PC-9 (cell line): ENCODE measurements around the gene AKAP13. TPM values are rescaled to one million over a fixed set of nuclear protein-coding genes. Genes with fewer than 3 reads are reported as not detected.

ENCODE experiments used
- BruUV-seq: library from RNA; stranded (reverse); fragments of 400-500 nt; replicated peaks from 2 replicates; lab custom pipeline; 2021; lab: Mats Ljungman, UMichigan
- CTCF ChIA-PET: fragments of 300-600 bp; sonication (Branson Sonifier 250); formaldehyde crosslinking; loops from one replicate; lab custom pipeline; 2022; ENCODE audit warnings: antibody characterized with exemption; lab: Charles Lee
- POLR2A ChIA-PET: fragments of 300-600 bp; sonication (Branson Sonifier 250); formaldehyde crosslinking; loops from one replicate; lab custom pipeline; 2022; ENCODE audit warnings: antibody characterized with exemption; ENCODE audit not compliant: unreplicated experiment; lab: Charles Lee
- DNase-seq, 2 experiments: peaks; one replicate each; pipeline versions ENCODE4 v3.0.0 to v3.0.0-alpha.2; 2015 to 2022; ENCODE audit warnings: mixed read lengths in 1 of 2
- H2AFZ ChIP-seq: fragments of 200-600 bp; sonication (generic); 2 replicates; pipeline ENCODE4 v1.8.1; 2017; ENCODE audit warnings: antibody characterized with exemption
- H3F3A ChIP-seq: fragments of 200-600 bp; sonication (generic); 2 replicates; pipeline ENCODE4 v1.8.1; 2017; ENCODE audit warnings: antibody characterized with exemption, mild to moderate bottlenecking, low read depth; ENCODE audit not compliant: insufficient read depth
- H3K27ac ChIP-seq: fragments of 200-600 bp; sonication (generic); 2 replicates; pipeline ENCODE4 v1.6.1; 2016; ENCODE audit warnings: mixed run types
- H3K27me3 ChIP-seq: fragments of 200-600 bp; sonication (generic); 2 replicates; pipeline ENCODE4 v1.6.1; 2016; ENCODE audit warnings: low read depth, mixed run types; ENCODE audit not compliant: insufficient read depth
- H3K36me3 ChIP-seq: fragments of 200-600 bp; sonication (generic); 2 replicates; pipeline ENCODE4 v1.6.1; 2016; ENCODE audit warnings: low read depth, mixed run types
- H3K4me1 ChIP-seq: fragments of 200-600 bp; sonication (generic); replicated peaks from 2 replicates; pipeline ENCODE4 v1.6.1; 2016; ENCODE audit warnings: mixed run types; ENCODE audit not compliant: insufficient read depth
- H3K4me2 ChIP-seq: fragments of 200-600 bp; sonication (generic); 2 replicates; pipeline ENCODE4 v1.6.1; 2017; ENCODE audit warnings: mixed run types
- H3K4me3 ChIP-seq: fragments of 200-600 bp; sonication (generic); 2 replicates; pipeline ENCODE4 v1.6.1; 2016; ENCODE audit warnings: mixed run types
- H3K79me2 ChIP-seq: fragments of 200-600 bp; sonication (generic); 2 replicates; pipeline ENCODE4 v1.6.1; 2017; ENCODE audit warnings: low read depth, mixed run types
- H3K9me2 ChIP-seq: fragments of 200-600 bp; sonication (generic); 2 replicates; pipeline ENCODE4 v1.8.1; 2017; ENCODE audit warnings: mild to moderate bottlenecking; ENCODE audit not compliant: insufficient read depth
- H3K9me3 ChIP-seq: fragments of 200-600 bp; sonication (generic); 2 replicates; pipeline ENCODE4 v1.8.1; 2016; ENCODE audit warnings: low read depth; ENCODE audit not compliant: insufficient read depth
- H4K20me1 ChIP-seq: fragments of 200-600 bp; sonication (generic); 2 replicates; pipeline ENCODE4 v1.8.1; 2017; ENCODE audit not compliant: insufficient read depth
- CTCF ChIP-seq: fragments of 200-600 bp; sonication (generic); conservative IDR thresholded peaks from 2 replicates; pipeline ENCODE4 v1.6.1; 2017; ENCODE audit warnings: mixed run types, antibody characterized with exemption, mild to moderate bottlenecking, moderate library complexity
- EZH2 ChIP-seq: fragments of 200-600 bp; sonication (generic); IDR thresholded peaks from 2 replicates; pipeline ENCODE4 v1.8.0; 2017; ENCODE audit warnings: antibody characterized with exemption, low read depth
- intact Hi-C: fragments of 100-400 bp; cut with micrococcal nuclease; formaldehyde crosslinking; loops from one replicate; pipeline ENCODE4 v1.10.0; 2022; ENCODE audit not compliant: unreplicated experiment
- total RNA-seq: library from RNA; stranded (reverse); gene quantifications from 2 replicates; pipeline ENCODE4 v1.2.3, GENCODE V29; 2021

AKAP13 gene
- total RNA-seq, 1 experiment from 2014 or later, result 82.5 TPM

GRCh38 chr15:85491691-85492090 is 111.3 kb downstream of the AKAP13 start:
- H3K27ac ChIP-seq, result no peak overlapping the region
- H2AFZ ChIP-seq, result no peak overlapping the region
- intact Hi-C loops, result loop anchor here (5.0 kb wide), 1 partner anchor 91 kb away; no protein-coding TSS in a partner anchor
- H3K4me2 ChIP-seq, result no peak overlapping the region
- no peaks in the 10 kb centered on the region for H3K36me3 ChIP-seq
- H3K9me3 ChIP-seq, result no peaks in the 10 kb centered on the region
- peaks cover 30% of the 10 kb centered on the region for H3K4me1 ChIP-seq
- ChIA-PET POLR2A (interaction anchor here (0.6 kb wide), 1 partner anchor 170 kb away, joined by 3 read pairs; no protein-coding TSS in a partner anchor), CTCF (no interaction called here)
- TF ChIP-seq EZH2, result no peak
- TF ChIP-seq CTCF, result no peak
- DNase-seq, result no peak
- H3K79me2 ChIP-seq, result peaks cover 79% of the 10 kb centered on the region
- H3K4me3 ChIP-seq, result no peak overlapping the region
- H3F3A ChIP-seq, result peaks cover 35% of the 10 kb centered on the region
- no TSS peak for BruUV-seq
- no peaks in the 10 kb centered on the region for H4K20me1 ChIP-seq
- no peaks in the 10 kb centered on the region for H3K9me2 ChIP-seq
- no peaks in the 10 kb centered on the region for H3K27me3 ChIP-seq

DNA sequence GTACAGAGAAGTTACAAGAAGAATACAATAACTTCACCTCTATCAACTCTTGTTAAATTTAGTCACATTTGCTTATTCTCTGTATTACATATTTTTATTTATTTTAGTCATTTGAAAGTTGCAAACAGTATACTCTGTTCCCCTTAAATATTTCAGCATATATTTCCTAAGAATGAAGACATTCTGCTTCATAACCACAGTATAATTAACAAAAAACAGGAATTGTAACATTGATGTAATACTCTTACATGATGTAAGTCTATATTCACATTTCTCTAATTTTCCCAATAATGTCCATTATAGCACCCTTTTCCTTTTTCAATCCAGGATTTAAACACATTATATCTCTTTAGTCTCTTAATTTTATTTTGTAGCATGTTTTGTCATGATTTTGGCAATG is 112.0 kb downstream of the AKAP13 start:
- no peak overlapping the region for H3K4me3 ChIP-seq
- no peaks in the 10 kb centered on the region for H3K9me3 ChIP-seq
- POLR2A ChIA-PET, result no interaction called here
- CTCF ChIA-PET, result no interaction called here
- H3K27ac ChIP-seq, result peak overlapping the region; percentile 33; the same call in 1 of the 2 replicates
- DNase-seq, result no peak
- no peaks in the 10 kb centered on the region for H3K27me3 ChIP-seq
- no peaks in the 10 kb centered on the region for H3K36me3 ChIP-seq
- intact Hi-C loops, result loop anchor here (5.0 kb wide), 1 partner anchor 90 kb away; no protein-coding TSS in a partner anchor
- H3K9me2 ChIP-seq, result no peaks in the 10 kb centered on the region
- no TSS peak for BruUV-seq
- H2AFZ ChIP-seq, result no peak overlapping the region
- H4K20me1 ChIP-seq, result no peaks in the 10 kb centered on the region
- H3K4me2 ChIP-seq, result no peak overlapping the region
- H3K79me2 ChIP-seq, result peaks cover 79% of the 10 kb centered on the region
- peaks cover 30% of the 10 kb centered on the region for H3K4me1 ChIP-seq
- TF ChIP-seq EZH2 (no peak), CTCF (no peak)
- peaks cover 35% of the 10 kb centered on the region for H3F3A ChIP-seq

- no peak for TF ChIP-seq CTCF
- TF ChIP-seq EZH2, result no peak
- Histone ChIP-seq H3K27ac (peak overlapping the region; percentile 84), H3K9me2 (no peaks in the 10 kb centered on the region), H3K4me2 (0 out of 2 replicates have a peak overlapping the region, but pooled peaks have one; percentile 63), H2AFZ (no peak overlapping the region), H3K36me3 (no peaks in the 10 kb centered on the region), H3F3A (peaks cover 35% of the 10 kb centered on the region), H3K4me3 (no peak overlapping the region), H3K4me1 (peaks cover 30% of the 10 kb centered on the region), H3K9me3 (no peaks in the 10 kb centered on the region), H3K27me3 (no peaks in the 10 kb centered on the region), H3K79me2 (peaks cover 76% of the 10 kb centered on the region), H4K20me1 (no peaks in the 10 kb centered on the region)
- POLR2A ChIA-PET, result interaction anchor here (0.5 kb wide), 1 partner anchor 80 kb away, joined by 3 read pairs; no protein-coding TSS in a partner anchor
- no peak for DNase-seq
- CTCF ChIA-PET, result no interaction called here
- no TSS peak for BruUV-seq
- intact Hi-C loops, result loop anchor here (5.0 kb wide), 1 partner anchor 89 kb away; no protein-coding TSS in a partner anchor
Measured at GRCh38 chr15:85493260-85493659, 112.9 kb downstream of the AKAP13 start.
